ENCODE results near the gene WDCP. TPM values are rescaled to one million over a fixed set of nuclear protein-coding genes. Genes with fewer than 3 reads are reported as not detected.

WDCP gene
- total RNA-seq, 1 donor from 2014 or later, result 25.9 TPM

GRCh38 chr2:24011250-24012104 is 35.7 kb downstream of the WDCP start:
- Histone ChIP-seq H3K9me3 (ENCODE audit: low read depth) (no peaks in the 10 kb centered on the region), H2AFZ (replicated peaks) (no peak overlapping the region), H3F3A (ENCODE audit: low read depth) (no peaks in the 10 kb centered on the region), H3K27me3 (peaks cover 26% of the 10 kb centered on the region), H3K4me3 (no peak overlapping the region), H3K9ac (no peak overlapping the region), H3K4me2 (no peak overlapping the region), H3K27ac (no peak overlapping the region), H4K20me1 (ENCODE audit: low read depth) (no peaks in the 10 kb centered on the region), H3K4me1 (peaks cover 8% of the 10 kb centered on the region), H3K36me3 (no peaks in the 10 kb centered on the region), H3K79me2 (ENCODE audit: low read depth) (no peaks in the 10 kb centered on the region)
- Mint-ChIP-seq H3K36me3 (peaks cover 3% of the 10 kb centered on the region), H3K4me3 (no peak overlapping the region), H3K27me3 (ENCODE audit: insufficient read depth, low read depth) (peaks cover 13% of the 10 kb centered on the region), H3K4me1 (peaks cover 2% of the 10 kb centered on the region), H3K27ac (no peak overlapping the region), H3K9me3 (no peaks in the 10 kb centered on the region)
- TF ChIP-seq EZH2phosphoT487 (IDR thresholded peaks at IDR 0.05) (no peak), EZH2 (IDR thresholded peaks at IDR 0.05) (no peak), CTCF (IDR thresholded peaks at IDR 0.05) (no peak)
- no peak for DNase-seq (ENCODE audit: low spot score)

DNA sequence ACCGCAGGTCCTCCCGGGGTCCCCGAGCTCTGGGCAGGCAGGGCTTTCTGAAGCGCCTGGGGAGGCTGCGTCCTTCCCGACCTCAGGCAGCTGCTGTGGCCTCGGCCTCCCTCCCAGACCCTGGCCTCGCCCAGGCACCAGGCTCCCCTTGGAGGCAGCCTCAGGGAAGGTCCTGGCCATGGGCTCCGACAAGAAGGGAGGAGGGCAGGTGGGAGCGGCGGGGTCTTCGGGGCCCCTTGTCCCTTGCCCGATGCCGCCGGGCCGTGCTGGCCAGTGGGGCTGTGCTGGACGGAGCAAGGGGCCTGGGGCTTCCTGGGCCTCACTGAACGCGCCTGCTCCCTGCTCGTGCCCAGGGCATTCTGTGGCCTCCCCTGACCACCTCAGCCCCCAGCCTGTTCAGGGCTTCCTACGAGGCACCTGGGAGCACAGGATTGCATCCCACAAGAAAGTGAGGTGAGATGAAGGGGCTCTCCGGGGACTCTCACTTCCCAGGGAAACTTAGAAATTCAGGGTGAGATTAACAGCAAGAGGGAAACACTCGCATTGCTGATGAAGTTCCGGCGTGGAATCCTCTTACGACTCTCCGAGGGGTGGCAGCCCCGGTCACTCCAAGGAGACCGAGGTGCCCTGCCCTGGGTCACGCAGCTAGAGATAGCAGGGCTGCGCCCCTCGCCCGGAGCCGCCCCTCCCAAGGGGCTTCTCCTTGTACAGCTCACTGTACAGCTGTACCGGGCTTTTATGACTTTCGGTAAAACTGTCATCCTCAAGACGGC is 36.5 kb downstream of the WDCP start:
- H3K27me3 ChIP-seq, result peaks cover 26% of the 10 kb centered on the region
- Mint-ChIP-seq H3K9me3 (no peaks in the 10 kb centered on the region), H3K36me3 (peaks cover 3% of the 10 kb centered on the region), H3K4me1 (no peaks in the 10 kb centered on the region), H3K27ac (no peak overlapping the region), H3K4me3 (no peak overlapping the region), H3K27me3 (ENCODE audit: insufficient read depth, low read depth) (peaks cover 13% of the 10 kb centered on the region)
- peak overlapping the region; percentile 86 for H2AFZ ChIP-seq (replicated peaks)
- H4K20me1 ChIP-seq (ENCODE audit: low read depth), result no peaks in the 10 kb centered on the region
- H3K27ac ChIP-seq, result no peak overlapping the region
- peak overlapping the region; percentile 92 for H3K4me2 ChIP-seq
- peaks cover 8% of the 10 kb centered on the region for H3K4me1 ChIP-seq
- H3K79me2 ChIP-seq (ENCODE audit: low read depth), result no peaks in the 10 kb centered on the region
- TF ChIP-seq CTCF (IDR thresholded peaks at IDR 0.05) (no peak), EZH2 (IDR thresholded peaks at IDR 0.05) (no peak), EZH2phosphoT487 (IDR thresholded peaks at IDR 0.05) (no peak)
- no peak overlapping the region for H3K9ac ChIP-seq
- H3K36me3 ChIP-seq, result no peaks in the 10 kb centered on the region
- DNase-seq (ENCODE audit: low spot score), result no peak
- H3K4me3 ChIP-seq, result peak overlapping the region; percentile 51
- no peaks in the 10 kb centered on the region for H3K9me3 ChIP-seq (ENCODE audit: low read depth)
- no peaks in the 10 kb centered on the region for H3F3A ChIP-seq (ENCODE audit: low read depth)

GRCh38 chr2:24009680-24010476 is 37.3 kb downstream of the WDCP start, which contains the start of gene MFSD2B:
Gene MFSD2B, plus strand, starts transcription at chr2:24010085. Its CDS starts 12 bp downstream, at chr2:24010097.
- Histone ChIP-seq H3K79me2 (ENCODE audit: low read depth) (no peaks in the 10 kb centered on the region), H3K9ac (no peak within 1 kb of the TSS), H3K27ac (no peak within 1 kb of the TSS), H3K4me3 (peak within 1 kb of the TSS; percentile 51), H3K9me3 (ENCODE audit: low read depth) (no peaks in the 10 kb centered on the region), H3K36me3 (no peaks in the 10 kb centered on the region), H3K27me3 (peaks cover 26% of the 10 kb centered on the region), H2AFZ (replicated peaks) (peak within 1 kb of the TSS; percentile 86), H3F3A (ENCODE audit: low read depth) (no peaks in the 10 kb centered on the region), H3K4me1 (peaks cover 8% of the 10 kb centered on the region), H4K20me1 (ENCODE audit: low read depth) (no peaks in the 10 kb centered on the region), H3K4me2 (peak within 1 kb of the TSS; percentile 92)
- no peaks in the 10 kb centered on the region for H3K4me1 Mint-ChIP-seq
- no peaks in the 10 kb centered on the region for H3K9me3 Mint-ChIP-seq
- peaks cover 3% of the 10 kb centered on the region for H3K36me3 Mint-ChIP-seq
- DNase-seq (ENCODE audit: low spot score), result peak; percentile 47
- TF ChIP-seq EZH2 (IDR thresholded peaks at IDR 0.05), result peak; percentile 56
- peak; percentile 27 for TF ChIP-seq EZH2phosphoT487 (IDR thresholded peaks at IDR 0.05)
- peak; percentile 22 for TF ChIP-seq CTCF (IDR thresholded peaks at IDR 0.05)
- no peak within 1 kb of the TSS for H3K27ac Mint-ChIP-seq
- peaks cover 13% of the 10 kb centered on the region for H3K27me3 Mint-ChIP-seq (ENCODE audit: insufficient read depth, low read depth)
- peak within 1 kb of the TSS; percentile 58 for H3K4me3 Mint-ChIP-seq
